ACC112 (cell line): ENCODE data around the gene RAB11FIP4.

Source experiments
- H2AFZ ChIP-seq: fragments of 200-600 bp; sonication (generic); one replicate; pipeline ENCODE4 v1.6.0; 2017; ENCODE audit warnings: antibody characterized with exemption, low read length; ENCODE audit not compliant: unreplicated experiment
- H3K27ac ChIP-seq: fragments of 200-600 bp; sonication (generic); 2 replicates; pipeline ENCODE4 v1.5.1; 2014; ENCODE audit warnings: low read depth, mild to moderate bottlenecking, antibody characterized with exemption, low read length, moderate library complexity
- H3K27me3 ChIP-seq: fragments of 200-600 bp; sonication (generic); 2 replicates; pipeline ENCODE4 v1.6.1; 2014; ENCODE audit warnings: mild to moderate bottlenecking, antibody characterized with exemption, low read length, moderate library complexity, mixed read lengths; ENCODE audit not compliant: insufficient read depth
- H3K36me3 ChIP-seq: fragments of 200-600 bp; sonication (generic); 2 replicates; pipeline ENCODE4 v1.6.1; 2016; ENCODE audit warnings: mild to moderate bottlenecking, antibody characterized with exemption, low read length, moderate library complexity, mixed read lengths; ENCODE audit not compliant: insufficient read depth
- H3K4me1 ChIP-seq: fragments of 200-600 bp; sonication (generic); one replicate; pipeline ENCODE4 v1.6.1; 2016; ENCODE audit warnings: low read length, mixed read lengths; ENCODE audit not compliant: insufficient read depth, unreplicated experiment, control insufficient read depth
- H3K4me3 ChIP-seq: fragments of 200-600 bp; sonication (generic); 2 replicates; pipeline ENCODE4 v1.5.1; 2014; ENCODE audit warnings: mild to moderate bottlenecking, low read depth, low read length
- H3K79me2 ChIP-seq: fragments of 200-600 bp; sonication (generic); one replicate; pipeline ENCODE4 v1.6.0; 2016; ENCODE audit warnings: low read length; ENCODE audit not compliant: control insufficient read depth, unreplicated experiment, insufficient read depth

RAB11FIP4 gene

GRCh38 chr17:31493656-31494155 lies 102.2 kb downstream of the RAB11FIP4 start:
- Histone ChIP-seq H3K27me3 (peaks cover 63% of the 10 kb centered on the region), H3K79me2 (no peaks in the 10 kb centered on the region), H2AFZ (no peak overlapping the region), H3K4me1 (no peaks in the 10 kb centered on the region), H3K4me3 (no peak overlapping the region), H3K36me3 (no peaks in the 10 kb centered on the region), H3K27ac (no peak overlapping the region)

GRCh38 chr17:31494259-31495021 lies 103.0 kb downstream of the RAB11FIP4 start:
- H3K4me1 ChIP-seq: no peaks in the 10 kb centered on the region
- H3K4me3 ChIP-seq: no peak overlapping the region
- H3K27ac ChIP-seq: no peak overlapping the region
- H3K36me3 ChIP-seq: no peaks in the 10 kb centered on the region
- H3K79me2 ChIP-seq: no peaks in the 10 kb centered on the region
- H3K27me3 ChIP-seq: peaks cover 60% of the 10 kb centered on the region
- H2AFZ ChIP-seq: no peak overlapping the region

- Histone ChIP-seq H3K36me3 (no peaks in the 10 kb centered on the region), H2AFZ (no peak overlapping the region), H3K79me2 (no peaks in the 10 kb centered on the region), H3K27me3 (peaks cover 60% of the 10 kb centered on the region), H3K4me3 (no peak overlapping the region), H3K27ac (no peak overlapping the region), H3K4me1 (no peaks in the 10 kb centered on the region)
Measured at GRCh38 chr17:31495022-31495885, 103.8 kb downstream of the RAB11FIP4 start.

DNA sequence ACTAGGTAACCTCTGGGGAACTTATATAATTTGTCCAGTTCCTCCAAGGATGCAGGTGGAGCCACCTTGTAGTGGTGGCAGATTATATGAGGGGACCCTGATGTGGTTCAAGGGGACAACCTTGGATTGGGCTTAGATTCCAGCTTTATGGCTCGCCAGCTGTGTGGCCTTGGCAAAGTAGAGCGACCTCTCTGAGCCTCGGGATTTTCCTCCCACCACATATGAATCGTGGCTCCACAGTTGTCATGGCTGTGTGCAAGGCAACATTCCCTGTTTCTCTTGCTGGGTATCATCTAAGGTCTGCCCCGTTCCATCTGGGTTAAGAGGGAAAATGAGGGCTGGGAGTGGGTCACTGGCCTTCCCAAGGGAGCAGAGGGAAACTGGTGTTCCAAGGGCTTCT lies 104.6 kb downstream of the RAB11FIP4 start:
- Histone ChIP-seq H3K4me3 (no peak overlapping the region), H3K36me3 (no peaks in the 10 kb centered on the region), H2AFZ (no peak overlapping the region), H3K27ac (no peak overlapping the region), H3K4me1 (no peaks in the 10 kb centered on the region), H3K79me2 (no peaks in the 10 kb centered on the region), H3K27me3 (peaks cover 56% of the 10 kb centered on the region)

DNA sequence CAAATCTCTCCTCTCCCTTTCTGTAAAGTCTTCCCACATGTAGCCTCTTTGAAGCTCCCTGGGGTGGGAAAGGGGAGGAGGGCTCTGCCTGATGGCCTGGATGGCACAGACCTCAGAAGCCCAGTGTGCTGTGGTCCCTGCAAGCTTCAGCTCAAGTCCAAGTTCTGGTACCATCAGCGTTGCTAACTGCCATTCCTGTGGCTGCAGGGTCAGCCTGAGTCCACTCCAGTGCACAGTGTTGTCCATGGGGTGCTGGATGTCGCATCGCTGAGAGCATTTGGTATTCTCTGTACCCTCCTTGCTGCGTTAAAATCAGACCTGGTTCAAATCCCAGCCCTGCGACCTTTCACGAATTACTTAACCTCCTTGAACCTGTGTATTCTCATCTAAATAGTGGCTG lies 105.1 kb downstream of the RAB11FIP4 start:
- no peaks in the 10 kb centered on the region for H3K36me3 ChIP-seq
- no peak overlapping the region for H2AFZ ChIP-seq
- H3K27me3 ChIP-seq: peaks cover 51% of the 10 kb centered on the region
- H3K4me1 ChIP-seq: no peaks in the 10 kb centered on the region
- no peaks in the 10 kb centered on the region for H3K79me2 ChIP-seq
- no peak overlapping the region for H3K4me3 ChIP-seq
- no peak overlapping the region for H3K27ac ChIP-seq

DNA sequence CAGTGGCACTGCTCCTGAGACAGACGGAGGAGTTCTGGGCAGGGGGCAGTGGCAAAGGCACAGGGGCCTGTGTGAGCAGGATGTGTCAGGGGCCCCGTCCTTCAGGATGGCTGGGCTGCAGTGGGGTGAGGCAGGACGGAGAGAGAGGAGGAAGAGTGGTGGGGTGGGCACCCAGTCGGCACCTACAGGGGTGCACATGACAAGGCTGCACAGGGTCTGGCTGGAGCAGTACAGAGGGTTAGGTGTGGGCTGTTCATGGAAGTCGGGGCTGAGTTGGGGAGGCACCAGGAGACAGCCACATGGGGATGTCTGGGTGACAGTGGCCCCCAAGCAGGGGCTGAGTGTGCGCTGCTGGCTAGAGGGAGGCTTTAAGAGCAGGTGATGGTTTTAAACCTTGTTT lies 106.0 kb downstream of the RAB11FIP4 start:
- Histone ChIP-seq H3K27ac (no peak overlapping the region), H3K27me3 (peaks cover 48% of the 10 kb centered on the region), H3K4me1 (no peaks in the 10 kb centered on the region), H2AFZ (no peak overlapping the region), H3K36me3 (no peaks in the 10 kb centered on the region), H3K79me2 (no peaks in the 10 kb centered on the region), H3K4me3 (no peak overlapping the region)

GRCh38 chr17:31497994-31498826 lies 106.7 kb downstream of the RAB11FIP4 start:
- Histone ChIP-seq H2AFZ (no peak overlapping the region), H3K79me2 (no peaks in the 10 kb centered on the region), H3K27ac (no peak overlapping the region), H3K4me1 (no peaks in the 10 kb centered on the region), H3K4me3 (no peak overlapping the region), H3K27me3 (peaks cover 48% of the 10 kb centered on the region), H3K36me3 (no peaks in the 10 kb centered on the region)

- H3K27ac ChIP-seq: no peak overlapping the region
- no peak overlapping the region for H2AFZ ChIP-seq
- no peak overlapping the region for H3K4me3 ChIP-seq
- peaks cover 48% of the 10 kb centered on the region for H3K27me3 ChIP-seq
- H3K4me1 ChIP-seq: no peaks in the 10 kb centered on the region
- no peaks in the 10 kb centered on the region for H3K79me2 ChIP-seq
- no peaks in the 10 kb centered on the region for H3K36me3 ChIP-seq
Measured at GRCh38 chr17:31499771-31500554, 108.5 kb downstream of the RAB11FIP4 start.

GRCh38 chr17:31506517-31506916 lies 115.0 kb downstream of the RAB11FIP4 start:
- no peaks in the 10 kb centered on the region for H3K79me2 ChIP-seq
- H3K4me1 ChIP-seq: no peaks in the 10 kb centered on the region
- no peaks in the 10 kb centered on the region for H3K36me3 ChIP-seq
- H3K4me3 ChIP-seq: no peak overlapping the region
- no peaks in the 10 kb centered on the region for H3K27me3 ChIP-seq
- no peak overlapping the region for H3K27ac ChIP-seq
- no peak overlapping the region for H2AFZ ChIP-seq
